GM18508 (cell line): ENCODE measurements around the gene TTLL8.

Source experiments
- ATAC-seq: cut with Tn5 transposase; IDR thresholded peaks from one replicate; pipeline ENCODE4 v1.9.1; 2021; ENCODE audit warnings: moderate number of reproducible peaks; ENCODE audit not compliant: insufficient read depth, unreplicated experiment

TTLL8 gene

GRCh38 chr22:50063589-50064393 is 5.7 kb upstream of the TTLL8 start:
- ATAC-seq: no peak

- ATAC-seq: no peak
Measured at GRCh38 chr22:50062509-50063135, 4.5 kb upstream of the TTLL8 start.

GRCh38 chr22:50061824-50062355 is 3.8 kb upstream of the TTLL8 start:
- no peak for ATAC-seq

- ATAC-seq: no peak
Measured at GRCh38 chr22:50061141-50061823, 3.2 kb upstream of the TTLL8 start.

GRCh38 chr22:50060441-50061140 is 2.5 kb upstream of the TTLL8 start:
- ATAC-seq: no peak

GRCh38 chr22:50059881-50060262 is 1.8 kb upstream of the TTLL8 start:
- ATAC-seq: no peak

GRCh38 chr22:50058906-50059880 is 1.1 kb upstream of the TTLL8 start:
- no peak for ATAC-seq

GRCh38 chr22:50057278-50058060 is 629 bp downstream of the TTLL8 start:
- ATAC-seq: no peak

- no peak for ATAC-seq
Measured at GRCh38 chr22:50056214-50056972, 1.7 kb downstream of the TTLL8 start.

GRCh38 chr22:50053861-50054260 is 4.2 kb downstream of the TTLL8 start:
- ATAC-seq: no peak

- no peak for ATAC-seq
Measured at GRCh38 chr22:50051930-50052329, 6.2 kb downstream of the TTLL8 start.

GRCh38 chr22:50049299-50050195 is 8.6 kb downstream of the TTLL8 start:
- ATAC-seq: no peak

- ATAC-seq: no peak
Measured at GRCh38 chr22:50048836-50049235, 9.3 kb downstream of the TTLL8 start.

- ATAC-seq: no peak
Measured at GRCh38 chr22:50048061-50048765, 9.9 kb downstream of the TTLL8 start.

GRCh38 chr22:50047346-50047745 is 10.8 kb downstream of the TTLL8 start:
- ATAC-seq: no peak

- no peak for ATAC-seq
Measured at GRCh38 chr22:50046481-50047245, 11.4 kb downstream of the TTLL8 start.
